ENCODE data around the gene CDK10.

CDK10 gene, protein sequence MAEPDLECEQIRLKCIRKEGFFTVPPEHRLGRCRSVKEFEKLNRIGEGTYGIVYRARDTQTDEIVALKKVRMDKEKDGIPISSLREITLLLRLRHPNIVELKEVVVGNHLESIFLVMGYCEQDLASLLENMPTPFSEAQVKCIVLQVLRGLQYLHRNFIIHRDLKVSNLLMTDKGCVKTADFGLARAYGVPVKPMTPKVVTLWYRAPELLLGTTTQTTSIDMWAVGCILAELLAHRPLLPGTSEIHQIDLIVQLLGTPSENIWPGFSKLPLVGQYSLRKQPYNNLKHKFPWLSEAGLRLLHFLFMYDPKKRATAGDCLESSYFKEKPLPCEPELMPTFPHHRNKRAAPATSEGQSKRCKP

GRCh38 chr16:89686520-89687091 is at the start of gene CDK10:
TSS of gene CDK10 (plus strand) at chr16:89686689. CDS start at chr16:89686711, 22 bp downstream.
- TF ChIP-seq CTCF (IDR thresholded peaks at IDR 0.05; ENCODE audit: low read depth, low read length) = no peak
- H3K4me3 ChIP-seq (ENCODE audit: low read depth, low read length) = peak within 1 kb of the TSS; percentile 82

DNA sequence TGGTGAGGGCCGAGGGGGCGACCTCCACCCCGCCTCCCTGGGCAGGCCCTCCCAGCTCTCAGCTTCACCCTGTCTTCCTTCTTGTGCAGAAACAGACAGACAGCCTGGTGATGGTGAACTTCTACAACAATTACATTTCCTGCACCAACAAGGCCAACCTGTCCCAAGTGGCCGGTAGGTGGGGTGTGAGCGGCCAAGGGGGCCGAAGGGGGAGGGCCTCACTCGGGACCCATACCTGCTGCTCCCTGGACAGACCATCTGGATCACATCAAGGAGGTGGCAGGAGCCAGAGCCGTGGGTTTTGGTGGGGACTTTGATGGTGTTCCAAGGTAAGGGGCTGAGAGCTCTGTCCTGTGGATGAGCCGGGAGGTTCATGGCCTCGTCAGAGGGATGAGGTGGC is 49.1 kb upstream of the CDK10 start:
- no peak overlapping the region for H3K4me3 ChIP-seq (ENCODE audit: low read depth, low read length)
- no peak for TF ChIP-seq CTCF (IDR thresholded peaks at IDR 0.05; ENCODE audit: low read depth, low read length)

DNA sequence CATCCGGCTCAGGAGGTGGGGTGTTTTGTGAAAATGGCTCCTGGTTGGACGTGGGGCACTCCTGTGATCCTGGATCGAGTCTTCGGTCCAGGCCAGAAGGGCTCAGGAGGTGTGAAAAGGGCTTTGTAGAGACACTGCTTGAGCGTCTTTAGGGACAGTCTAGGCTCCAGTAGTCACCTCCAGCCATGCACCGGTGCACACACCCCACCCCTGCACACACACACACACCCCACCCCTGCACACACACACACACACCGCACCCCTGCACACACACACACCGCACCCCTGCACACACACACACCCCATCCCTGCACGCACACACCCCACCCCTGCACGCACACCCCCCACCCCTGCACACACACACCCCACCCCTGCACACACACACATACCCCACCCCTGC is 48.0 kb upstream of the CDK10 start:
- TF ChIP-seq CTCF (IDR thresholded peaks at IDR 0.05; ENCODE audit: low read depth, low read length) = no peak
- H3K4me3 ChIP-seq (ENCODE audit: low read depth, low read length) = no peak overlapping the region

DNA sequence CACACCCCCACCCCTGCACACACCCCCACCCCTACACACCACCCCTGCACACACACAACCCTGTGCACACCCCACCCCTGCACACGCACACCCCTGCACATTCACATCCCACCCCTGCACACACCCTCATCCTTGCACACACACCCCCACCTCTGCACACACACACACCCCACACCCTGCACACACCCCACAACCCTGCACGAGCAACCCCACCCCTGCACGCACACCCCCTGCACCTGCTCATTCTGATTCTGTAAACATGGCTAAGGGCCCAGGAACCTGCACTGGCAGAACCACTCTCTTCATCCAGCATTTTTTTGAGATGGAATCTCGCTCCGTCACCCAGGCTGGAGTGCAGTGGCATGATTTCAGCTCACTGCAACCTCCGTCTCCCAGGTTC is 47.1 kb upstream of the CDK10 start:
- TF ChIP-seq CTCF (IDR thresholded peaks at IDR 0.05; ENCODE audit: low read depth, low read length) = no peak
- H3K4me3 ChIP-seq (ENCODE audit: low read depth, low read length) = no peak overlapping the region

DNA sequence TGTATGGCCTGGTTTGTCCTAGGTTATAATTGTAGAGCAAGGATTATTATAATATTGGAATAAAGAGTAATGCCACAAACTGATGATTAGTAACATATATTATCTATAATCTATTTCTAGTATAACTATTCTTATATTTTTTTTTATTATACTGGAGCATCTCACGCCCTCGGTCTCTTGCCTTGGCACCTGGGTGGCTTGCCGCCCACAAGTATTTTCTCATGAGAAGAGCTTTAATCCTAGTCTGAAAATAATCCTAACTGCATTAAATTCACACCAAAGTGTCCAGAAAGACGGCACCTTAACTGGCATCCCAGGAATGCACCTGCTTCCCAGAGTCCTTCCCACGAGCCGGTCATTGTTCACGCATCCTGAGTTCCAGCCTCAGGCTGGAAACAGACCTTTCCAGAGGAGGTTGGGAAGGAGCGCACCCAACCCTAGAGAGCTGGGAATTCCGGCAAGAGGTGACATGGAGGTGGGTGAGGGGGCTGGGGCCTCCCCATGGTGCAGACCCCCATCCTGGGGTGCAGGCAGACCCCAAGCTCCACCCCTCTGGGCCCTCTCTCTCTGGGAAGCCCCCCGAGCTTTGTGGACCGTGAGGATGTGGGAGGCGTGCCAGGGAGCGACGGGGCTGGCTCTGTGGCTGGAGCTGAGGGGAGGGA is 44.9 kb upstream of the CDK10 start:
- no peak overlapping the region for H3K4me3 ChIP-seq (ENCODE audit: low read depth, low read length)
- TF ChIP-seq CTCF (IDR thresholded peaks at IDR 0.05; ENCODE audit: low read depth, low read length) = no peak

- H3K4me3 ChIP-seq (ENCODE audit: low read depth, low read length) = no peak overlapping the region
- no peak for TF ChIP-seq CTCF (IDR thresholded peaks at IDR 0.05; ENCODE audit: low read depth, low read length)
Observed at GRCh38 chr16:89642574-89642973, 43.9 kb upstream of the CDK10 start.

- H3K4me3 ChIP-seq (ENCODE audit: low read depth, low read length) = no peak overlapping the region
- no peak for TF ChIP-seq CTCF (IDR thresholded peaks at IDR 0.05; ENCODE audit: low read depth, low read length)
Observed at GRCh38 chr16:89643769-89644300, 42.7 kb upstream of the CDK10 start.

Data from WI38 (cell line).